Endothelial cell of umbilical vein (primary cell): Measurements from ENCODE around the gene ANKRD13B. TPM values are rescaled to one million over a fixed set of nuclear protein-coding genes. Genes with fewer than 3 reads are reported as not detected.

Source experiments
- BruUV-seq: library from RNA; stranded (reverse); fragments of 400-500 nt; replicated peaks from 2 replicates; lab custom pipeline; 2021; lab: Mats Ljungman, UMichigan
- CTCF ChIA-PET: fragments of 300-600, 350-600 bp; sonication (Branson Sonifier 250); formaldehyde crosslinking; loops from one replicate; lab custom pipeline; 2021; ENCODE audit warnings: antibody characterized with exemption, inconsistent platforms; lab: Charles Lee
- POLR2A ChIA-PET: fragments of 300-600, 350-600 bp; sonication (Branson Sonifier 250); formaldehyde crosslinking; loops from one replicate; lab custom pipeline; 2021; ENCODE audit warnings: antibody characterized with exemption, inconsistent platforms; lab: Charles Lee
- DNase-seq: peaks from one replicate; pipeline ENCODE4 v3.0.0-alpha.2; 2011; ENCODE audit warnings: low read depth, low spot score
- FAIRE-seq: peaks from 2 replicates; lab custom pipeline; 2011; peaks lifted over from hg19 to GRCh38; lab: Jason Lieb, UNC
- H2AFZ ChIP-seq: 2 replicates; pipeline ENCODE4 v1.6.0; 2012; ENCODE audit warnings: low read depth, low read length, control low read depth, inconsistent platforms
- H3K27ac ChIP-seq: 2 replicates; pipeline ENCODE4 v1.5.1; 2011; ENCODE audit warnings: low read depth, mild to moderate bottlenecking, control low read depth, low read length, moderate library complexity; ENCODE audit not compliant: insufficient read depth
- H3K27me3 ChIP-seq, 2 experiments: 2 replicates each; pipeline versions ENCODE4 v1.6.0 to v1.6.1; 2011; ENCODE audit warnings: low read length in 2 of 2, mixed read lengths in 1 of 2; ENCODE audit not compliant: control insufficient read depth in 2 of 2, insufficient read depth in 2 of 2
- H3K36me3 ChIP-seq, 2 experiments: 2 replicates in 1 of 2; 3 replicates in 1 of 2; pipeline ENCODE4 v1.5.1; 2011; ENCODE audit warnings: low read length in 2 of 2, mild to moderate bottlenecking in 1 of 2, moderate library complexity in 1 of 2; ENCODE audit not compliant: control insufficient read depth in 2 of 2, insufficient read depth in 2 of 2; ENCODE audit errors: extremely low read depth in 1 of 2
- H3K4me1 ChIP-seq: 3 replicates; pipeline ENCODE4 v1.5.1; 2011; ENCODE audit warnings: mild to moderate bottlenecking, low read length; ENCODE audit not compliant: control insufficient read depth, insufficient read depth; ENCODE audit errors: extremely low read depth
- H3K4me2 ChIP-seq: 2 replicates; pipeline ENCODE4 v1.6.1; 2011; ENCODE audit warnings: low read length, control low read depth, mixed read lengths; ENCODE audit not compliant: insufficient read depth
- H3K4me3 ChIP-seq, 3 experiments: fragments of 200-600 bp in 1 of 3; sonication (generic), shearing (Covaris generic) in 1 of 3; replicated peaks in 1 of 3; 2 replicates each; pipeline ENCODE4 v1.5.1; 2011 to 2016; ENCODE audit warnings: control low read depth in 3 of 3, low read length in 3 of 3, mild to moderate bottlenecking in 2 of 3, inconsistent platforms in 1 of 3, low read depth in 1 of 3, moderate library complexity in 1 of 3; ENCODE audit not compliant: insufficient read depth in 1 of 3
- H3K79me2 ChIP-seq: 2 replicates; pipeline ENCODE4 v1.6.0; 2012; ENCODE audit warnings: low read length, inconsistent platforms; ENCODE audit not compliant: control insufficient read depth, insufficient read depth
- H3K9ac ChIP-seq: replicated peaks from 2 replicates; pipeline ENCODE3; 2011; ENCODE audit warnings: low read length, control low read depth; ENCODE audit not compliant: insufficient read depth; ENCODE audit errors: extremely low read depth
- H3K9me1 ChIP-seq: replicated peaks from 3 replicates; pipeline ENCODE4 v1.6.0; 2011; ENCODE audit warnings: mild to moderate bottlenecking, low read length; ENCODE audit not compliant: control insufficient read depth, insufficient read depth; ENCODE audit errors: extremely low read depth
- H3K9me3 ChIP-seq: replicated peaks from 2 replicates; pipeline ENCODE4 v1.5.1; 2012; ENCODE audit warnings: low read length, inconsistent platforms; ENCODE audit not compliant: control insufficient read depth, insufficient read depth
- H4K20me1 ChIP-seq: replicated peaks from 2 replicates; pipeline ENCODE3; 2011; ENCODE audit warnings: mild to moderate bottlenecking, low read length; ENCODE audit not compliant: control insufficient read depth, insufficient read depth; ENCODE audit errors: extremely low read depth
- EZH2 ChIP-seq: IDR thresholded peaks from 2 replicates; pipeline ENCODE4 v1.6.1; 2012; ENCODE audit warnings: borderline replicate concordance, low read depth, mild to moderate bottlenecking, moderate library complexity, low read length, inconsistent platforms; ENCODE audit not compliant: severe bottlenecking
- FOS ChIP-seq: IDR thresholded peaks from 2 replicates; pipeline ENCODE4 v1.6.1; 2011; ENCODE audit warnings: mild to moderate bottlenecking, low read length, moderate library complexity, borderline replicate concordance; ENCODE audit not compliant: insufficient read depth
- GATA2 ChIP-seq: IDR thresholded peaks from 2 replicates; pipeline ENCODE4 v1.7.0; 2011; ENCODE audit warnings: low read depth, mild to moderate bottlenecking, moderate library complexity, mixed read lengths, low read length; ENCODE audit not compliant: insufficient read length, insufficient read depth
- JUN ChIP-seq: IDR thresholded peaks from 2 replicates; pipeline ENCODE4 v1.6.1; 2011; ENCODE audit warnings: borderline replicate concordance, low read depth; ENCODE audit not compliant: insufficient read length, insufficient read depth
- MYC ChIP-seq: IDR thresholded peaks from one replicate; pipeline ENCODE4 v1.6.1; 2011; ENCODE audit warnings: mild to moderate bottlenecking, low read depth, low read length
- POLR2A ChIP-seq: IDR thresholded peaks from 2 replicates; pipeline ENCODE4 v1.6.1; 2012; ENCODE audit warnings: low read depth, mild to moderate bottlenecking, control low read depth, low read length
- POLR2AphosphoS5 ChIP-seq: IDR thresholded peaks from 2 replicates; pipeline ENCODE4 v1.6.1; 2012; ENCODE audit warnings: low read depth, mild to moderate bottlenecking, control low read depth, low read length, moderate library complexity; ENCODE audit not compliant: insufficient read depth
- dilution Hi-C: fragments of 300-500 bp; cut with MboI; formaldehyde crosslinking; loops from one replicate; pipeline ENCODE4 v1.15.0; 2019; ENCODE audit warnings: low sequenced_read_pairs; ENCODE audit not compliant: extremely low pct_ligation_motif_present
- intact Hi-C: fragments of 100-400 bp; cut with micrococcal nuclease; formaldehyde crosslinking; loops from one replicate; pipeline ENCODE4 v1.10.0; 2022
- polyA plus RNA-seq, 4 experiments: library from polyadenylated mRNA; depleted of rRNA in 3 of 4; stranded (reverse) in 3 of 4; unstranded in 1 of 4; fragments of >200 nt; gene quantifications; 2 replicates each; pipeline versions ENCODE4 v1.2.1 to v1.2.3, GENCODE V29; 2011 to 2012; ENCODE audit warnings: missing spikeins in 1 of 4
- total RNA-seq: library from RNA; stranded (reverse); gene quantifications from 2 replicates; pipeline ENCODE4 v1.2.3, GENCODE V29; 2021
- TF ChIP-seq, protein P1 (sequence below): IDR thresholded peaks from 2 replicates; pipeline ENCODE4 v1.6.1; 2011; ENCODE audit not compliant: insufficient read depth, insufficient read length
- TF ChIP-seq, protein P2 (sequence below), 2 donors: IDR thresholded peaks; 1 replicate in 1 of 2; 2 replicates in 1 of 2; pipeline ENCODE4 v1.5.1; 2011; ENCODE audit warnings: low read length in 2 of 2, mild to moderate bottlenecking in 2 of 2, moderate library complexity in 2 of 2, control low read depth in 1 of 2, inconsistent platforms in 1 of 2, low read depth in 1 of 2; ENCODE audit not compliant: insufficient read depth in 1 of 2; ENCODE audit errors: extremely low read depth in 1 of 2

The ANKRD13B gene
- total and polyA plus RNA-seq, 2 donors (not counting 3 experiments of a cell fraction or from before 2014, with no cell fraction given), result 21.1 to 23.2 TPM

DNA sequence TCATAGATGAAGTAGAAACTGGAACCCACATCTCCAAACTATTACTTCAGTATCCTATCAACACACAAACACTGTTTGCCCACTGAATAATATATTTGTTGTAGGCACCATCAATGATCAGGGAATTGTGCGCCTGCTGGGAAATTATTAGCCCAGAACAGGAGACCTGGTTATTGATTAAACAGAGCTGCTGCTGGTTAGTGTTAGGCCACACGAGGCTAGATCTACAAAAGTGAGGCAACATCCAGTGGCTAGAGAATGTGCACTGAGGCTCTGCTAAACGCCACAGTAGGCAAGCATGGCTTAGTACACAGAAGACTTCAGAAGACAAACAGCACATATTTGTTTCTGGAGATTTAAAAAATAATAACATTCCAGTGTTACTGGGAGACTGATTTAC lies 37.1 kb upstream of the ANKRD13B start:
- no peak overlapping the region for H3K9ac ChIP-seq
- no peaks in the 10 kb centered on the region for H3K79me2 ChIP-seq
- no peaks in the 10 kb centered on the region for H3K9me3 ChIP-seq
- no peak overlapping the region for H2AFZ ChIP-seq
- ChIA-PET POLR2A (no interaction called here), CTCF (interaction anchor here (0.9 to 4.1 kb wide), 3 partner anchors 10 to 19 kb away, joined by 3 to 16 read pairs (median 8); partner anchors contain the start of gene ABHD15)
- H3K4me2 ChIP-seq, result no peak overlapping the region
- no peaks in the 10 kb centered on the region for H3K9me1 ChIP-seq
- H3K27ac ChIP-seq, result no peak overlapping the region
- dilution Hi-C loops (no loop called here), intact Hi-C loops (no loop called here)
- no peak for TF ChIP-seq EZH2
- TF ChIP-seq POLR2A, result no peak
- no peak for TF ChIP-seq MYC
- TF ChIP-seq, protein P1, sequence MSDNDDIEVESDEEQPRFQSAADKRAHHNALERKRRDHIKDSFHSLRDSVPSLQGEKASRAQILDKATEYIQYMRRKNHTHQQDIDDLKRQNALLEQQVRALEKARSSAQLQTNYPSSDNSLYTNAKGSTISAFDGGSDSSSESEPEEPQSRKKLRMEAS, result no peak
- TF ChIP-seq GATA2, result no peak
- TF ChIP-seq POLR2AphosphoS5, result no peak
- TF ChIP-seq, protein P2, sequence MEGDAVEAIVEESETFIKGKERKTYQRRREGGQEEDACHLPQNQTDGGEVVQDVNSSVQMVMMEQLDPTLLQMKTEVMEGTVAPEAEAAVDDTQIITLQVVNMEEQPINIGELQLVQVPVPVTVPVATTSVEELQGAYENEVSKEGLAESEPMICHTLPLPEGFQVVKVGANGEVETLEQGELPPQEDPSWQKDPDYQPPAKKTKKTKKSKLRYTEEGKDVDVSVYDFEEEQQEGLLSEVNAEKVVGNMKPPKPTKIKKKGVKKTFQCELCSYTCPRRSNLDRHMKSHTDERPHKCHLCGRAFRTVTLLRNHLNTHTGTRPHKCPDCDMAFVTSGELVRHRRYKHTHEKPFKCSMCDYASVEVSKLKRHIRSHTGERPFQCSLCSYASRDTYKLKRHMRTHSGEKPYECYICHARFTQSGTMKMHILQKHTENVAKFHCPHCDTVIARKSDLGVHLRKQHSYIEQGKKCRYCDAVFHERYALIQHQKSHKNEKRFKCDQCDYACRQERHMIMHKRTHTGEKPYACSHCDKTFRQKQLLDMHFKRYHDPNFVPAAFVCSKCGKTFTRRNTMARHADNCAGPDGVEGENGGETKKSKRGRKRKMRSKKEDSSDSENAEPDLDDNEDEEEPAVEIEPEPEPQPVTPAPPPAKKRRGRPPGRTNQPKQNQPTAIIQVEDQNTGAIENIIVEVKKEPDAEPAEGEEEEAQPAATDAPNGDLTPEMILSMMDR (IDR thresholded peaks at IDR 0.05; ENCODE audit: extremely low read depth in 1 of 2, insufficient read depth in 1 of 2, low read depth in 1 of 2, low read length in 2 of 2), result no peak
- TF ChIP-seq FOS, result no peak
- TF ChIP-seq JUN, result no peak
- peaks cover 2% of the 10 kb centered on the region for H4K20me1 ChIP-seq
- H3K4me1 ChIP-seq, result no peaks in the 10 kb centered on the region
- BruUV-seq, result no TSS peak
- no peak overlapping the region for H3K4me3 ChIP-seq
- DNase-seq (no peak), FAIRE-seq (no peak)
- H3K27me3 ChIP-seq, result no peaks in the 10 kb centered on the region
- H3K36me3 ChIP-seq, result no peaks in the 10 kb centered on the region
